Heart left ventricle (tissue), 13 donors: Measurements from ENCODE around the gene SFSWAP.

Experiments used
- POLR2A ChIP-seq, 2 donors: fragments of 450-650 bp; IDR thresholded peaks; one replicate each; pipeline ENCODE4 v1.6.1; 2017; ENCODE audit warnings: antibody characterized with exemption in 2 of 2, mild to moderate bottlenecking in 2 of 2, moderate library complexity in 2 of 2
- TF ChIP-seq, protein P1 (sequence below), 12 donors: fragments of 200-600 bp; sonication (generic) in 4 of 12; IDR thresholded peaks; one replicate each; pipeline versions ENCODE4 v1.5.0 to v1.8.0; 2018 to 2022; ENCODE audit warnings: antibody characterized with exemption in 12 of 12, mild to moderate bottlenecking in 5 of 12
- donor health status: ischemic (EF 13 %, LVEDD 7.1; RV severe dilation, severe dysfunction).
- donor health status: DM: no; HTN: yes; CAD: no.
- donor health status: DM: no; HTN: no; CAD: no.
- donor health status: ischemic (EF 25% LVEDD 6.9; RV normal size, moderate dysfunction).
- donor health status: ischemic (EF 25% LVEDD 5.7; RV mildly dilated, moderate dysfunction).
- donor health status: ischemic (EF 35%, LVEDD 5.7; RV mildly dilated, moderate dysfunction).
- donor health status: nonischemic (EF 11% LVEDD 7.7; RV severe dilation, severe dysfunction).
- donor health status: DM: yes; HTN: yes; CAD: no.
- donor health status: PGD.
- donor health status: ischemic (EF 29% LVEDD 5.4; RV normal size, mild dysfunction).
- donor health status: nonischemic (EF 23%, LVEDD 6.1; RV moderate dilation, normal function).

DNA sequence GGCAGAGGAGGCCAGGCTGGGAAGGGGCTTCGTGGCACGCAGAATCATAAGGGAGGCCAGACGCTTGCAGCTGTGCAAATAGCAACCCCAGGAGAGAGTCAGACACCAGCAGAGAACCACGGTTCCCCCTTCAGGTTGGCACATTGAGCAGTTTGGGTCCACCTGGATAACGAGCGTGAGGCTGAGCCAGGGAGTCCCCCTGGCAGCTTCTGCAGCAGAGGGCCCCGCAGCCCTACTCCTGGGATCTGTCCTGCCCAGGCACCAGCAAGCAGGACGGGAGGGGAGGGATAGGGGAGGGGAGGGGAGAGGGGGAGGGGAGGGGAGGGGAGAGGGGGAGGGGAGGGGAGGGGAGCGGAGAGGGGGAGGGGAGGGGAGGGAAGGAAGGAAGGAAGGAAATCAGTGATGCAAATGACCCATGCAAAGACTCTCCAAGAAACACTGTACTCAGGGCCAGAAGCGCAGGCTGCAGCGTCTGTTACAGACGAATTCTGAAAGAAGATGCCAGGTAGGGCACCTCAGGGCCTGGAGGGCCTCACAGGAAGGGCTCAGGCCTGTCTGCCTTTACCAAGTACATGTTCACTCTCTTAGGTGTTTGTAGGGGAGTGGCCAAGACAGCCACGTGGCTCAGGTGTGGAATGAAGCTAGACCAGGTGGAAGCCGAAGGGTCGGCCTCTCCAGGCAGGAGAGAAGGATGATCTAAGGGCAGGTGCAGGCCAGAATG lies 85.0 kb downstream of the SFSWAP start:
- TF ChIP-seq, protein P1, sequence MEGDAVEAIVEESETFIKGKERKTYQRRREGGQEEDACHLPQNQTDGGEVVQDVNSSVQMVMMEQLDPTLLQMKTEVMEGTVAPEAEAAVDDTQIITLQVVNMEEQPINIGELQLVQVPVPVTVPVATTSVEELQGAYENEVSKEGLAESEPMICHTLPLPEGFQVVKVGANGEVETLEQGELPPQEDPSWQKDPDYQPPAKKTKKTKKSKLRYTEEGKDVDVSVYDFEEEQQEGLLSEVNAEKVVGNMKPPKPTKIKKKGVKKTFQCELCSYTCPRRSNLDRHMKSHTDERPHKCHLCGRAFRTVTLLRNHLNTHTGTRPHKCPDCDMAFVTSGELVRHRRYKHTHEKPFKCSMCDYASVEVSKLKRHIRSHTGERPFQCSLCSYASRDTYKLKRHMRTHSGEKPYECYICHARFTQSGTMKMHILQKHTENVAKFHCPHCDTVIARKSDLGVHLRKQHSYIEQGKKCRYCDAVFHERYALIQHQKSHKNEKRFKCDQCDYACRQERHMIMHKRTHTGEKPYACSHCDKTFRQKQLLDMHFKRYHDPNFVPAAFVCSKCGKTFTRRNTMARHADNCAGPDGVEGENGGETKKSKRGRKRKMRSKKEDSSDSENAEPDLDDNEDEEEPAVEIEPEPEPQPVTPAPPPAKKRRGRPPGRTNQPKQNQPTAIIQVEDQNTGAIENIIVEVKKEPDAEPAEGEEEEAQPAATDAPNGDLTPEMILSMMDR (IDR thresholded peaks at IDR 0.05), result no peak
- no peak for TF ChIP-seq POLR2A (IDR thresholded peaks at IDR 0.05)
